ENCODE measurements around the gene SDHA.
"Not testable (repeated sequence)": the region's sequence is repeated elsewhere in the genome, so short reads cannot be mapped to it uniquely, and the experiment has no call there.

SDHA gene

DNA sequence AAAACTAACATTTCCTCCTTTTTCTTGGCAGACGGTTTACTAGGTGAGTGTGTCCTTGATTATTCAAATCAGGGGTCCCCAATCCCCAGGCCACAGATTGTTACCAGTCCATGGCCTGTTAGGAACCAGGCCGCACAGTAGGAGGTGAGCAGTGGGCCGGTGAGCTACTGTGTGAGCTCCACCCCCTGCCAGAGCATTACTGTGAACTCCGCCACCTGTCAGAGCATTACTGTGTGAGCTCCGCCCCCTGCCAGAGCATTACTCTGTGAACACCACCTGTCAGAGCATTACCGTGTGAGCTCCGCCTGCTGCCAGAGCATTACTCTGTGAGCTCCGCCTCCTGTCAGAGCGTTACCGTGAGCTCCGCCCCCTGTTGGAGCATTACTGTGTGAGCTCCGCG is 39.0 kb downstream of the SDHA start:
- DNase-seq (ENCODE audit: low read depth in 2 of 2): no peak

DNA sequence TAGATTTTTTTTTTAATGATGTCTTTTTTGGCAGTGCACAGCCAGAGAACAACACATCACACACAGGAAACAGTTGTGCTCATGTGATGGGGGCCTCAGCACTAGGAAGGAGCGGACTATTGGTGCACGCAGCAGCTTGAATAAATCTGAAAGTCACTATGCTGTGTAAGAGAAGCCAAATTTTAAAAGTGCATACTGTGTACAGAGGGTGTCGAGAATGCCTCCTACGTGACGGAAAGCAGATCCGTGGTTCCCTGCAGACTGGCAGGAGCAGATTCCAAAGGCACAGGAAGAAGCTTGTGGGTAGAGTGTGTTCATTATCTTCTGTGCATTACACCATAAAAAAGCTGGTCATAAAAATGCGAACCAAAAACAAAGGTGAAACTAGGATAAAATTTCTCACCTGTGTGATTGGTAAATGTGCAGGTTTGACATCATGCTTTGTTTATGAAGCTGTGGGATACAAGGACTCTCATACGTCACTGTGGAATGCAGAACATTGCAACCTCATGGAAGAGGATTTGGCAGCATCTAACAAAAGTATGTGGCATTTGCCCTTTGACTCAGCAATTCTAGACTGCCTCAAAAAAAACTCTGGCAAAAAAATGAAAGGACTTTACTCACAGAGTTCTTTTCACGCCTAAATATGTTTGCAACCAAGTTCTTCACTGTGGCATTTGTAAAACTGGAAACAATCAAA is 45.3 kb downstream of the SDHA start:
- DNase-seq (ENCODE audit: low read depth in 2 of 2): not testable (repeated sequence)

DNA sequence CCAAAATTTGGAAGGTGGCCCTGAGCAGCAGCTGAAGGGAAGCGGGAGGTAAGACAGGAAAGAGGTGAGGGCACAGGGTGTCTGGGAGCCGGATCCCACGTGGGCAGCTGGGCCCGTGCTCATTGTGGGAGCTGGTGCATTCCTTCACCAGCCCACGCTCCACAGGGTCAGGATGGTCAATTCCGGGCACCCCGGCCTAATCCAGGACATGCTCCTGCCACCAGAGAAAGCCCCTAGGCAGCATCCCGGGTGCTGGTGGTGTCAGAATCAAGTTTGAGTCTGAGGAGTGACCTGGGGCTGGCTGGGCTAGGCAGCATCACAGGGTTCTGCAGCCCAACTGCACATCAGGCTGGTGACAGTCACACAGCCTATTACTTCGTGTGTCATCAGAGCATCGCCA is 46.2 kb downstream of the SDHA start:
- no peak for DNase-seq (ENCODE audit: low read depth in 2 of 2)

DNA sequence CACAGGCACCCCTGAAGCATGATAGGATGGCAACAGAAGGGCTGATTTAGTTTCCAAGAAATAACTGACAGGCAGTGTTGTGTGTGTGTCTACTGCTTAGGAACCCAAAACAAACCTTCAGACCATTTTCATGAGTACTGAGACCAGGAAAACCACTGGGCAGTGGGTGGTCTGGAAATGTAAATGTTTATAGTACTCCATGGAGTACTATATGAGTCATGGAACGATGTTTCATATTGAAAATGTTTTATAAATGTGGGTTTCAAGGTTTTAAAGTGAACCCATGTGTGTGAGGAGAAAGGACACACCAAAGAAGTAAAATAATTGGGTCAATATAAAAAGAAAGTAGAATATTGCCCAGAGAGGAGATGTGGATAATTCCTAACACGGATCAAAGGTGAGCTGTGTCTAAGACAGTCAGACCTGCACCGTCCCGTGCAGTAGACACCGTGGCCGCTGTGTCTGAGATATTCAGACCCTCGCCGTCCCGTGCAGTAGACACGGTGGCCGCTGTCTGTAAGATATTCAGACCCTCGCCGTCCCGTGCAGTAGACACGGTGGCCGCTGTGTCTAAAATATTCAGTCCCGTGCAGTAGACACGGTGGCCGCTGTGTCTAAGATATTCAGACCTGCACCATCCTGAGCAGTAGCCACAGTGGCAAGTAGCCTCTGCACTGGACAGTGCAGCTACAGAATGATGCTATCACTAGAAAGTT is 48.3 kb downstream of the SDHA start:
- not testable (repeated sequence) for DNase-seq (ENCODE audit: low read depth in 2 of 2)

DNA sequence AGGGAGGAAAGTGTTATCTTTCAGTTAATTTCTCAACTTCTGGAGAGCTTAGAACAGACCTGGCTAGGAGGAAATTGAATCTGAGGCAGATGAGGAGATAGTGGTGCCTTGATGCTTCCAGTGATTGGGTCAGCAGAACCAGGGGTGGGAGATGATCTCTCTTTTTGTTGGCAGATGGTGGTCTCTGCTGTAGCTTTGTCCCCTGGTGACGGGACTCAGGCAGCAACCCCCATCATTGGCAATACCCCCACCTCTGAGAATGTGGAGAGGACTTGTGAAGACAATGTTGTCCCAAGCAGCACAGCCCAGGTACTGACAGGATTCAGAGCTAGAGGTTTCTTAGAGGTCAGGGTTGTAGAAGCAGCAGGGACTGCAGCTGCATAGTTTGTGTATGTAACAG is 49.6 kb downstream of the SDHA start:
- no peak for DNase-seq (ENCODE audit: low read depth in 2 of 2)

DNA sequence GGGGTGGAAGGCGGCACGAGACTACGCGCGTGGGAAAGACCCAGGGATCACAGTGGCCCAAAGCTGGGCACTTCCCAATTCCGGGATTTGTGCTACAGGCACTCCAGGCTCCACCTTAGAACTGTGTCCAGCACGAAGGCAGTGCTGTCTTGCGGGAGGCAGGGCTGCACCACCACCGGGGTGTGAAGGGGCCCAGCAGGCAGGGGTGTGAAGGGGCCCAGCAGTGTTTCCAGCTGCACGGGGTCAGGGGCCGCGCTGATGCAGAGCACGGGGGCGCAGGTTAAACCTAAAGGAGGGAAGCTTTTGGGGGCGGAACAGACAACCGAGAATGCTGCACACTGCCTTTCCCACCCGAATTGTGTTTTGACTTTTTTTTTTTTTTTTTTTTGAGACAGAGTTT is 52.2 kb downstream of the SDHA start:
- no peak for DNase-seq (ENCODE audit: low read depth in 2 of 2)

DNA sequence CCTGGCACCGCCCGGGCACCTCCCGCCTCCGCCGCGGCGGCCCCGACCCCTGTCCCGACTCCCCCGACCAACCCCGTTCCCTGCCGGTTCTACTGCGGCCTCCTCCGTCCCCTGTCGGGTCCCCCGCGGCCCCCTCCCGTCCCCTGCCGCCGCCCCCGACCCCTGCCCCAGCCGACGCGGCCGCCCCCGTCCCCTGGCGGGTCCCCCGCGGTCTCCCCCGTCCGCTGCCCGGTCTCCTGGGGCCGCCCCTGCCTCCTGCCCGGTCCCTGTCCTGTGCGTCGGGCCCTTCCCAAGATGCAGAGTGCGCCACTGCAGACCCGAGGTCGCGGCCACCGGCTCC is 53.7 kb downstream of the SDHA start:
- DNase-seq (ENCODE audit: low read depth in 2 of 2): not testable (repeated sequence)

DNA sequence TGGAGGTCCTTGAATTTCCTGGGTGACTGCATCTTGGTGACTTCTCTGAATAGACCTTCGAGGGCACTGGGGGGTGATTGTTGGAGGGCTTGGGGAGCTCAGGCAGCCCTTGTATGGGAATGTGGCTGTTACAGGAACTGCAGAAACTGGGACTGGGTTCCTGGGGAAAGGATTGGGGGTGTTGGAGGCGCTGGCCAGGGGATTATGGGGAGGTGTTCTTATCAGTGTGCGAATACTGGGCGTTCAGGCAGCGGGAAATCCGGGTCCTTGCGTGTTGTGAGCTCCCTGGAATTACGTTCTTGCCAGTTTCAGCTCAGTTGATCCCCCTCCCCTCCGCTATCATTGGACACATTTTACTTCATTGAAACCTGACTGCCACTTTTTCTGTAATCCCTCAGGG is 55.0 kb downstream of the SDHA start:
- not testable (repeated sequence) for DNase-seq (ENCODE audit: low read depth in 2 of 2)

DNA sequence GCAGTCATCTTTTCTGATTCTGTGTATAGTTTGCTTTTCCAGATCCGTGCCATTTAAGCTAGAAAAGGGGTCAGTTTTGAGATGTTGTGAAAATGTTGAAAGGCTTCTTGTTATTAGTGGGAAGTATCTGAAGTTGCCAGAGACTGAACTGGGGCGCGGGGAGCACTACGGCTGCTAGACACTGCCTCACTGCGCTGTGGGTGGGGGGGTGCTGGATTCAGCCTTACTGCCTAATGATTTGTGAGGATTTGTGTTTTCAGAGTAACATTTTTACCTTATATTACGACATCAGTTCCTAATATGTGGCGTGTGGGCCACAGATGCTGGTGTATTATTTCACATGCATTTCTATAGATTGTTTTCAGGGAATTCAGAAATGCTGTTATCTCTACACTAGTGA is 55.4 kb downstream of the SDHA start:
- DNase-seq (ENCODE audit: low read depth in 2 of 2): not testable (repeated sequence)

DNA sequence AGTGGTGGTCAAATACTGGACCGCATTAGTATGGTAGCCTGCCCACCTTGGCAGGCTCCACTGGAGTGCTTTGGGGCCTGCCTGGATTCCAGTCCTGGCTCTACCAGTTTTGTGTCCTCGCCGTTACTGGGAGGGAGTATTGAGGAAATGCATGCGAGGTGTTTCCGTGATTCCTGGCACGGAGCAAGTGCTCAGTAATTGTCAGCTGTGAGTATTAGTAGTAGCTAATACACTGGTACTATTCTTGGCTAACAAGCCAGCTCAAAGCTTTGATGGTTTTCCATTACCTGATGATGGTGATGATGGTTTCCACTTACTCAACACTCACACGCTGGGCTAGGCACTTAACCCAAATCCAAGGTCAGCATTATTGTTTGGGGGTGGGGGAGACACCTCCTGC is 56.2 kb downstream of the SDHA start:
- not testable (repeated sequence) for DNase-seq (ENCODE audit: low read depth in 2 of 2)

DNA sequence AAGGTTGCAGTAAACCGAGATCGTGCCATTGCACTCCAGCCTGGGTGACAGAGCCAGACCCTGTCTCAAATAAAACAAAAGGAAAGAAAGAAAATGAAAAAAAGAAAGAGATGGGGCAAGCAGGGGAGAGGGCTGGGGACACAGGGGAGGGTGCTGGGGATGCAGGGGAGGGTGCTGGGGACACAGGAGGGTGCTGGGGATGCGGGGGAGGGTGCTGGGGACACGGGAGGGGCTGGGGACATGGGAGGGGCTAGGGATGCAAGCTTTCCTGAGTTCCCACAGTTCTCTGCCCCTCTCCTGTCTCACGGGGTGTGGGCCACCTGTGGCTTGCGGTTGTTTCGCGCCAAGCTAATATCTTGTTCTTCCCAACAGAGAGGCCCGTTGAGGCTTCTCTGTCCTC is 60.5 kb downstream of the SDHA start:
- no peak for DNase-seq (ENCODE audit: low read depth in 2 of 2)

DNA sequence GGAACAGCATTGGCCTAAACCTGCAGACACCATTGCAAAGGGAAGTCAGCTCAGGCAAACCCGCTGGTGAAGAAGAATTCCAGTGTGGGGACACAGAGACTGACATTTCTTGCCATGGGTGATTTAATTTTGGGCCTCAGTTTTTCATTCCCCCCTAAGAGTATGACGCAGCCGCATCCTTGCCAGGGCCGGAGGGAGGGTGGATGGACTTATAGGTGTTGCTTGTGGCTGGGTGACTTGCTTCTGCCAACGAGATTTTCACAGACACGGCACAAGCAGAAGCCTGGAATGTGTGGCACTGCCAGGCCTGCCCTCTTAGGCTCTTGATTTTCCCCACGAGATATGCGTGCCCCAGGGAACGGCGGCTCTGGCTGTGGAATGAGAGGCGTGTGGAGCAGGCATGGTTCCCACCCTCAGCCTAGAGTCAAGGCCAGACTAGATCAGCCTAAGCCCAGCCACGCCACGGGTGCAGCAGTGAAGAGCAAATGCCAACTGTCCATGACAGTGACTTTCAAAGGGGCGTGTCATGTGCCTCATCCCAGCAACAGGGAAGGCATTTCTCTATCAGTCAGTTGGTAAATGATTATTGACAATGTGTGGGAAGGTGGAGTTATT is 61.0 kb downstream of the SDHA start:
- DNase-seq (ENCODE audit: low read depth in 2 of 2): not testable (repeated sequence)

DNA sequence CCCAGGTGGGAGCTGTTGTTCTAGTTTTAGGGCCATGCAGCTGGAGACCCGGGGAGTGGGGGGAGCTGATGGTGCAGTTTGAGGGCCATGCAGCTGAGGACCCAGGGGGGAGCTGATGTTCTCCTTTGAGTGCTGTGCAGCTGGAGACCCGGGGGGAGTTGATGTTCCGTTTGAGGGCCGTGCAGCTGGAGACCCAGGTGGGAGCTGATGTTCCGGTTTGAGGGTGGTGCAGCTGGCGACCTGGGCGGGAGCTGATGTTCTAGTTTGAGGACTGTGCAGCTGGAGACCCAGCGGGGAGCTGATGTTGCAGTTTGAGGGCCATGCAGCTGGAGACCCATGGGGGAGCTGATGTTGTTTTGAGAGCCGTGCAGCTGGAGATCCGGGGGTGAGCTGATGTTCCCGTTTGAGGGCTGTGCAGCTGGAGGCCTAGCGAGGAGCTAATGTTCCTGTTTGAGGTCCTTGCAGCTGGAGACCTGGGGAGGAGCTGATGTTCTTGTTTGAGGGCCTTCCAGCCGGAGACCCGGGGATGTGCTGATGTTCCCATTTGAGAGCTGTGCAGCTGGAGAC is 68.0 kb downstream of the SDHA start:
- DNase-seq (ENCODE audit: low read depth in 2 of 2): no peak

DNA sequence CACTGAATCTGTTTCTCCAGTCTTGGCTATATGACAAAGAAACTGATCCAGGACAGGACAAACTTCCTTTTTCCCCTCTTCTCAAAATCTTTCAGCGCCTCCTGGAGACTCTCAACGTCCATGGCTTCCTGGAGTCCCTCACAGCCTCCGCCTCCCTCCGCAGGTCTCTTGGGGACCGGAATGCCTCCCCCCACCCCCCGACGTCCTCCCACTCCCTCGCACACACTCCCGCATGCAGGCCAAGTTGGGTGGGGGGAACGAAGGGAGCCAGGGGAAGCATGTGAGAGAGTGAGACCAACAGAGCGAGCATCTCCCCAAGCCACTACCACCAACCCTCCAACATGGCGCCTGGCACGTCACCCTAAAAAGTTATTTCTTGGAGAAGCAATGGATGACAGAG is 72.1 kb downstream of the SDHA start:
- not testable (repeated sequence) for DNase-seq (ENCODE audit: low read depth in 2 of 2)

DNA sequence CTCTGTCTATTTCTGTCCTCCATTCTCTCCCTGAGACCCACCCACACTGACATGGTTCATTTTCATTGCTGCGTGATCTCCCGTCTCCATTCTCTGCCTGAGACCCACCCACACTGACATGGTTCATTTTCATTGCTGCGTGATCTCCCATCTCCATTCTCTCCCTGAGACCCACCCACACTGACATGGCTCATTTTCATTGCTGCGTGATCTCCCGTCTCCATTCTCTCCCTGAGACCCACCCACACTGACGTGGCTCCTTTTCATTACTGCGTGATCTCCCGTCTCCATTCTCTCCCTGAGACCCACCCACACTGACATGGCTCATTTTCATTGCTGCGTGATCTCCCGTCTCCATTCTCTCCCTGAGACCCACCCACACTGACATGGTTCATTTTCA is 73.2 kb downstream of the SDHA start:
- not testable (repeated sequence) for DNase-seq (ENCODE audit: low read depth in 2 of 2)

DNA sequence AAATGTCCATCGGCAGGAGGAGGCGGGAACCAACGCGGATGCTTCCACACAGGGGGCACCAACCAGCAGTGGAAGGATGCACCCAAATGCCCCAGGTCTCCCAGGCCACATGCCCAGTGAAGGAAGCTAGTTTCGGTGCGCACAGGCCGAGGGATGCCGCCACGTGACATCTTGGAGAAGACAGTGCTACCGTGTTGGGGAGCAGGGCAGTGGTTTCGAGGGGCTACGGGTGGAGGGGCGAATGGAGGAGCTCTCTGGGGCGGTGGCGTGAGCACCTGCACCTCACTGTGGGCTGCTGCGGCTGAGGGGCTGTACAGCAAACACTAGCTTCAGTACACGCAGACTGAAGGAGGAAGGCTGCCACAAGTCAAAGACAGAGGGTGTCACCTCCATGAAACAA is 76.7 kb downstream of the SDHA start:
- not testable (repeated sequence) for DNase-seq (ENCODE audit: low read depth in 2 of 2)

DNA sequence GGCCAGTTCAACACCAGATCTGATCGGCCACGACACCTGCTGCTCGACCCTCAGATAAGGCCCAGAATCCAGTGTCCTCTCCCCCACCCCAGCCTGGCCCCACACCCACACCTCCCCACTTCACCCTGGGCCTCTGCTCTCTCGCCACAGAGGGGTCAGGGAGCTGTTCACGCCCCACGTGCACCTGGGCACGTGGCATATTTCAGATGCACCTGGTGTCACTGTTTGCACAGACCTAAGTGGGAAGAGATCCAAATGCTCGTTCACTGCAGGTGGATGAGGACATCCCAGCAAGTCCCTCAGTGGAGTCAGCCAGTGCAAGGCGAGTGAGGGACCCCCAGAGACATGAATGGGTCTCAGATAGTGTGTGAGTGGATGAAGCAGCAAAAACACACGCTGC is 78.1 kb downstream of the SDHA start:
- not testable (repeated sequence) for DNase-seq (ENCODE audit: low read depth in 2 of 2)

DNA sequence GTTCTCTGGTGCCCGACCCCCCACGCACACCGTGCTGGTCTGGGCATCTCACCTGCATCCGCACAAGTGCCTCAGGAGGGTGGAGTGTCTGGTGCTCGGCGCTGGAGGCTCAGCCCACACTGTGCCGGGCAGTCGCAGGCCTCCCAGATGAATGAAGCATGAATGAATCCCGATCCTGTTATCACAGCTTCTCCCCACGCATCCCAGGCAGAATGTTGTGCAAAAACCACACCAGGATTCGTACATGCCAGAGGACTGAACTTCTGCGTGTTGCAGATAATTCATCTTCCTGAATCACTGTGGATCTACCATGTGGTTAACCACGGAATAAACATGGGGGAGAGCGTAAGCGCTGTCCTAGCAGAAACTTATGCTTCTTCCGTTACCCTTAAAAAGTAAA is 78.8 kb downstream of the SDHA start:
- not testable (repeated sequence) for DNase-seq (ENCODE audit: low read depth in 2 of 2)

DNA sequence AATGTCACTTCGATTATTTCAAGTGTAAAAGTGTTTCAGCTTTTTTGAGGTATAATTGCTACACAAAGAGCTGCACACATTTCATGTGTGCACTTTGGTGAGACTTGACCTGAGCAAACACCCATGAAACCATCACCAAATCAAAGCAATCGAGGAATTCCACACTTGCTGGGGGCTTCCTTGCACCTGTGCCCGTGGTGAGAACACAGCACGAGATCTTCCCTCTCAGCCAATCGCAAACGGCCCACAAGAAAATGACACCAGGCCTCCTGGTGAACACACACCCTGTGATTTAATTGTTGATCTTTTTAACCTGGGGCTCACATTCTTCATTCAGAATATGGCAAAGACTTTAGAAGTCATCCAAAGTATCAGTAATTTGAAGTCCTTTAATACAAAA is 79.3 kb downstream of the SDHA start:
- not testable (repeated sequence) for DNase-seq (ENCODE audit: low read depth in 2 of 2)

DNA sequence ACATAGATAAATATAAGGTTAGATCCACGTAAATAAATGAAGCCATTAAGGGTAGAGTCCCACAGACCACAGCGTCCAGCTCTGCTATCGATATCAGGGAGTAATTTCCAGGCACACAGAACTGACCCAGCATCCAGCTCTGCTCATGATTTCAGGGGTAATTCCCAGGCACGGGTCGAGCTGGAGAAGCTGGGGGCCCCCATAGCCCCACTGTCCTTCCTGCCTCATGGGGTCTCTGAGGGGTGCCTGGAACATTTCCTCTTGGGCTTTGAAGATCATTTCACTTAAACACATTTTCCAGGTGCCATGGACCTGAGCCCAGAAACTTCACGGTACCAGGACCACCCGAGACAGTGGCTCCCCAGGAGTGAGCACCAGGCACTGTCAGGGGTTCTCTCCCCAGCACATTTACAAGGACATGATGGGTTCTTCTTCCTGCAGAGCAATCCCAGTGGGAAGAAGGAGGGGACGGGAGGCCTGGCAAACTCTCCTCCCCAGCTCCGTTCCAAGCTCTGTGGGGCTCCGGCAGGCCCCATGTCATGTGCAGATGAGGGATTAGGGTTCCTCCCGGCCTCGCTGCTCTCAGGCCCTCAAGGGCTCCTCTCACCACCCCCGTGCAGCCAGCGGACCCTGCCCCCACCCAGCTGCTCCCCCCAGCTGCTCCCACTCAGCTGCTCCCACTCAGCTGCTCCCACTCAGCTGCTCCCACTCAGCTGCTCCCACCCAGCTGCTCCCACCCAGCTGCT is 80.0 kb downstream of the SDHA start:
- DNase-seq (ENCODE audit: low read depth in 2 of 2): not testable (repeated sequence)

DNA sequence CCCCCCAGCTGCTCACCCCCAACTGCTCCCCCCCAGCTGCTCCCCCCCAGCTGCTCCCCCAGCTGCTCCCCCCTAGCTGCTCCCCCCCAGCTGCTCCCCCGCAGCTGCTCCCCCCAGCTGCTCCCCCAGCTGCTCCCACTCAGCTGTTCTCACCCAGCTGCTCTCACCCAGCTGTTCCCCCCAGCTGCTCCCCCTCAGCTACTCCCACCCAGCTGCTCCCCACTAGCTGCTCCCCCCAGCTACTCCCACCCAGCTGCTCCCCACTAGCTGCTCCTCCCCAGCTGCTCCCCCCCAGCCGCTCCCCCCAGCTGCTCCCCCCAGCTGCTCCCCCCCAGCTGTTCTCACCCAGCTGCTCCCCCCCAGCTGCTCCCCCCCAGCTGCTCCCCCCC is 80.6 kb downstream of the SDHA start:
- DNase-seq (ENCODE audit: low read depth in 2 of 2): no peak

DNA sequence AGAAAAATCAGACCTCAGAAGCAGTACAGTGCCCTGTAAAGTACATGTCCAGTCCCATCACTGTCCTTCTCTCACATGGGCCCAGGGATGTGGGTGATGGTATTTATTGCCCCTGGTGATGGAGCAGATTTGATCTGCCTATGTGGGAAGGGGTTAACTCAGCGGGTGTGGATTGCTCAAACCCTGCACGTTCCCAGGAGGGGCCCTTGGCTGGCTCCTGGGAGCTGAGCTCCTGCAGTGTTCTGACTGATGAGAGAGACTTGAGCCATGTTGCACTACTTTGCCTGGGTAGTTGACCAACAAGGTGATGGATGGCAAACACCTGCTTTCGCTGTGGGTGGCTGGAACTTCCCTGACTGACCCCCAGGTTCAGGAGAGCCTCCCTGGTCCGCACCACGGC is 81.8 kb downstream of the SDHA start:
- not testable (repeated sequence) for DNase-seq (ENCODE audit: low read depth in 2 of 2)

Data from stimulated activated CD4-positive, alpha-beta T cell treated with anti-CD3 and anti-CD28 coated beads, Interleukin-15, amount 100 ng/mL, for 48 hours (primary cell).